Ishikawa (cell line): ENCODE measurements around the gene ATXN7L3B.

Experiments
- EGR1 ChIP-seq: IDR thresholded peaks from 2 replicates; pipeline ENCODE4 v1.6.1; 2012
- EP300 ChIP-seq: IDR thresholded peaks from 2 replicates; pipeline ENCODE4 v1.6.1; 2012; ENCODE audit warnings: borderline replicate concordance
- FOXM1 ChIP-seq: IDR thresholded peaks from 2 replicates; pipeline ENCODE4 v1.6.1; 2012; ENCODE audit warnings: low read depth, borderline replicate concordance
- MAX ChIP-seq: IDR thresholded peaks from 2 replicates; pipeline ENCODE4 v1.6.1; 2012
- RAD21 ChIP-seq: IDR thresholded peaks from 2 replicates; pipeline ENCODE4 v1.6.1; 2012; ENCODE audit warnings: low read depth
- REST ChIP-seq: IDR thresholded peaks from 2 replicates; pipeline ENCODE4 v1.6.1; 2012; ENCODE audit warnings: low read depth, mild to moderate bottlenecking
- TAF1 ChIP-seq: IDR thresholded peaks from 2 replicates; pipeline ENCODE4 v1.6.1; 2012; ENCODE audit warnings: low read depth, mild to moderate bottlenecking
- TEAD4 ChIP-seq: IDR thresholded peaks from 2 replicates; pipeline ENCODE4 v1.6.1; 2012
- YY1 ChIP-seq: IDR thresholded peaks from 2 replicates; pipeline ENCODE4 v1.6.1; 2012; ENCODE audit warnings: low read depth

- TF ChIP-seq FOXM1, result no peak
- TF ChIP-seq YY1, result no peak
- no peak for TF ChIP-seq REST
- TF ChIP-seq EGR1, result no peak
- no peak for TF ChIP-seq MAX
- TF ChIP-seq RAD21, result no peak
- TF ChIP-seq TAF1, result no peak
- TF ChIP-seq TEAD4, result no peak
- no peak for TF ChIP-seq EP300
Observed at GRCh38 chr12:74547249-74547648, 9.6 kb downstream of the ATXN7L3B start.
